ENCODE data around the gene THAP11. TPM values are rescaled to one million over a fixed set of nuclear protein-coding genes. Genes with fewer than 3 reads are reported as not detected.

Gene THAP11
- total and polyA plus RNA-seq, 10 donors = 19.9 to 80.7 (median 31.9) TPM

DNA sequence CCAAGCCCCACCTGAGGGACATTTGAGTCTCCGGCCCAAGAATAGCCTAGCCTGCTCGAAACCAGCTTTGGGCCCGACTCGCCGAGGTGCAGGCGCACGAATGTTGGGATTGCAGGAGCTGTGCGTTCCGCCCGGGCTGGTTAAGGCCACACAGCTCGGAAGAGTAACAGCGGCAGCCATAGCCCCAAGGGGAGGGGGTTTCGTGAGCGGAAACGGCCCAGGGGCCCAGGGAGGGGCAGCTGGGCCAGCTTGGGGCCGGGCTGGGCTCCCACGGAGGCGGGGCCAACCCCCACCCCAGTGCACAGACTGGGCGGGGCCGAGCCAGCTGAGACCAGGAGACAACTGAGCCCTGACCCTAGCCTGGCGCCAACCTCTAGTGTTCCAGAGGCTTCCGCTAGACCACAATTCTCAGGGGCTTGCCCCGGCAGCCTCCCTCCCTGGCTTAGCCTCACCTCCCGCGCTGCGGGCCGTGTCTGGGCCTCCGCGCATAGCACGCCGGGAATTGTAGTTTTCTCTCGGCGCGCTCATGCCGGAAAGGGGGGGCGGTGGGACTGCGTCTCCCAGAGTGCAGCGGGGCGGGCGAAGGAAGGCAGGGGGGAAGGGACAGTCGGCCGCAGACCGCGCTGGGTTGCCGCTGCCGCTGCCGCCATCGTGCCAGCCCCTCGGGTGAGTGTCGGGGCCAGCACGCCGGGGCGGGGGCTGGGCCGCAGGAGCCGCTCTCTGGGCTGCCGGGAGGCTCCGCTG is 4.4 kb downstream of the THAP11 start, which contains the start of gene NUTF2:
Gene NUTF2 (plus strand): TSS at position 614 of the 744 bp plus-strand sequence. CDS start 18,198 bp downstream, outside the sequence.
- H3K36me3 ChIP-seq = peaks cover 0 to 15% (median 0%) of the 10 kb centered on the region in 6 donors
- no peaks in the 10 kb centered on the region for H3K27me3 ChIP-seq (replicated peaks in 1 of 7)
- TF ChIP-seq POLR2A (IDR thresholded peaks at IDR 0.05) (peak in 2 of 3 donors; percentile 38 to 59), POLR2AphosphoS5 (IDR thresholded peaks at IDR 0.05) (peak; percentile 88 to 95 (median 91))
- TF ChIP-seq, protein P1, sequence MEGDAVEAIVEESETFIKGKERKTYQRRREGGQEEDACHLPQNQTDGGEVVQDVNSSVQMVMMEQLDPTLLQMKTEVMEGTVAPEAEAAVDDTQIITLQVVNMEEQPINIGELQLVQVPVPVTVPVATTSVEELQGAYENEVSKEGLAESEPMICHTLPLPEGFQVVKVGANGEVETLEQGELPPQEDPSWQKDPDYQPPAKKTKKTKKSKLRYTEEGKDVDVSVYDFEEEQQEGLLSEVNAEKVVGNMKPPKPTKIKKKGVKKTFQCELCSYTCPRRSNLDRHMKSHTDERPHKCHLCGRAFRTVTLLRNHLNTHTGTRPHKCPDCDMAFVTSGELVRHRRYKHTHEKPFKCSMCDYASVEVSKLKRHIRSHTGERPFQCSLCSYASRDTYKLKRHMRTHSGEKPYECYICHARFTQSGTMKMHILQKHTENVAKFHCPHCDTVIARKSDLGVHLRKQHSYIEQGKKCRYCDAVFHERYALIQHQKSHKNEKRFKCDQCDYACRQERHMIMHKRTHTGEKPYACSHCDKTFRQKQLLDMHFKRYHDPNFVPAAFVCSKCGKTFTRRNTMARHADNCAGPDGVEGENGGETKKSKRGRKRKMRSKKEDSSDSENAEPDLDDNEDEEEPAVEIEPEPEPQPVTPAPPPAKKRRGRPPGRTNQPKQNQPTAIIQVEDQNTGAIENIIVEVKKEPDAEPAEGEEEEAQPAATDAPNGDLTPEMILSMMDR (IDR thresholded peaks at IDR 0.05 in 8 of 11, conservative IDR thresholded peaks at IDR 0.05 in 3 of 11) = peak in 4 of 11 experiments; percentile 9 to 52 (median 23)
- H3K27ac ChIP-seq = peak within 1 kb of the TSS; percentile 75 to 100 (median 94)
- 0 to 1% (median 1%) methylated on average over 31 to 57 of the region's 57 CpGs for WGBS, 5 donors
- peaks cover 40 to 87% (median 67%) of the 10 kb centered on the region in 6 donors for H3K4me1 ChIP-seq
- DNase-seq = peak; percentile 99
- H3K4me3 ChIP-seq = peak within 1 kb of the TSS; percentile 61 to 100 (median 98)
- intact Hi-C loops (cut with DNase I; ENCODE audit: low total_unique reads) = loop anchor here (10.0 kb wide), 1 partner anchor 88 kb away; the partner anchor contains the start of genes CTRL and PSMB10
- H3K9me3 ChIP-seq = no peaks in the 10 kb centered on the region

DNA sequence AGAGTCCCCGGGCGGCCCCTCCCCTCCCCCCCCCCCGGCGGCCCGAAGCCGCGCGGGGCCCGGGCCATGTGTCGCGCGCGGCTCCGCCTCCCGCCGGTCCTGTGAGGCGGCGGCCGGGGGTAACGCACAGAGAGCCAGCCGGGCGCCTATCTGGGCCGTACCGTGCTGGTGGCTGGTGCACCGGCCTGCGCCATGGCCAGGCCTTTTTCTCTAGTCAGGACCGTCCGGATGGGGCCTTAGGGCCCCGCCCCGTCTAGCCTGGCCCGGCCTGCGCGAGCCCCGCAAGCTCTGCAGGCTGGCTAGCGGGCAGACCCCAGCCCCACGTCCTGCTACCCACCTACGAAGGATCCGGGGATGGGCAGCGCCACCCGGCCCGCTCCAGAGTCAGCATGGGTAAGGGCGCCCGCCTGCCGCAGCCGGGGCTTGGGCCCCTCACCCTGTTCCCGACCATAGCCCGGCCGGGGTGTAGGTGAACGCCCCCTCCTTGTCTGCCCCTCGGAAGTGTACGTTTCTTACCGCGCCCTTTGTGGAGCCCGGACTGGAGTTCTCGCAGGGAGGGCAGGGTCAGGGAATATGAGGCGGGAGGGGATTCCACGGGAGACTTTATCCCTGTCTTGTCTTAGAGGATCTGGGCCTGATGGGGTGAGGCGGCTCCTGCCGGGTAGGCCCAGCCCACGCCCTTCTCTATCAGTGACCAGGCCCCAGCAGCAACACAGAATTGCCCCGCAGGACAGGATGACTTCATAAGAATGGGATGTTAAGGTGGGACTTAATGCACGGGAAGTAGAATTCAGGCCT is 5.1 kb downstream of the THAP11 start, which contains the start of gene CENPT:
Gene CENPT (minus strand): TSS at position 630 of the 798 bp plus-strand sequence. CDS start 13,834 bp downstream, outside the sequence.
- no peak for TF ChIP-seq POLR2AphosphoS5 (IDR thresholded peaks at IDR 0.05)
- TF ChIP-seq, protein P1 (IDR thresholded peaks at IDR 0.05 in 8 of 11, conservative IDR thresholded peaks at IDR 0.05 in 3 of 11) = peak in 1 of 11 experiments; percentile 19
- Histone ChIP-seq H3K4me1 (peaks cover 40 to 91% (median 66%) of the 10 kb centered on the region in 6 donors), H3K4me3 (peak within 1 kb of the TSS; percentile 61 to 100 (median 98)), H3K27ac (peak within 1 kb of the TSS; percentile 75 to 100 (median 94)), H3K27me3 (replicated peaks in 1 of 7) (no peaks in the 10 kb centered on the region), H3K36me3 (peaks cover 0 to 15% (median 0%) of the 10 kb centered on the region in 6 donors), H3K9me3 (no peaks in the 10 kb centered on the region)
- no peak for DNase-seq
- intact Hi-C loops (cut with DNase I; ENCODE audit: low total_unique reads) = loop anchor here (10.0 kb wide), 1 partner anchor 88 kb away; the partner anchor contains the start of genes CTRL and PSMB10
- WGBS, 5 donors = 0 to 2% (median 1%) methylated on average over 16 to 62 of the region's 62 CpGs

DNA sequence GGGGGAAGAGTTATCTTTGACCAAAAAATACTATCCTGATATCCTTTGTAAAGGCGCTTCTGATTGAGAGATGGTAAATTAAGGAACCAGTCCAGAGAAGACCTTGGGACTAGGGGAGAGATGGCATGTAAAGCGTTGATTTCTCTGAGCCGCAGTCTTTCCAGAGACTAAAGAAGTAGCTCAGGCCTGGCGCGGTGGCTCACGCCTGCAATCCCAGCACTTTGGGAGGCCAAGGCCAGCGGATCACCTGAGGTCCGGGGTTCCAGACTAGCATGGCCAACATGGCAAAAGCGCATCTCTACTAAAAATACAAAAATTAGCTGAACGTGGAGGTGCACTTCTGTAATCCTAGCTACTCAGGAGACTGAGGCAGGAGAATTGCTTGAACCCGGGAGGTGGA is 6.0 kb downstream of the THAP11 start:
- Histone ChIP-seq H3K27me3 (replicated peaks in 1 of 7) (no peaks in the 10 kb centered on the region), H3K27ac (peak overlapping the region in 2 of 8 donors; percentile 95 to 100), H3K4me3 (peak overlapping the region; percentile 61 to 100 (median 98)), H3K36me3 (peaks cover 0 to 15% (median 0%) of the 10 kb centered on the region in 6 donors), H3K9me3 (no peaks in the 10 kb centered on the region), H3K4me1 (peaks cover 40 to 90% (median 60%) of the 10 kb centered on the region in 6 donors)
- intact Hi-C loops (cut with DNase I; ENCODE audit: low total_unique reads) = loop anchor here (10.0 kb wide), 1 partner anchor 87 kb away; the partner anchor contains the start of genes CTRL and PSMB10
- 76 to 90% (median 85%) methylated on average over 11 of the region's 11 CpGs for WGBS, 5 donors
- TF ChIP-seq POLR2A (IDR thresholded peaks at IDR 0.05) = no peak
- TF ChIP-seq POLR2AphosphoS5 (IDR thresholded peaks at IDR 0.05) = no peak
- TF ChIP-seq, protein P1 (IDR thresholded peaks at IDR 0.05 in 8 of 11, conservative IDR thresholded peaks at IDR 0.05 in 3 of 11) = no peak
- no peak for DNase-seq

Measured in spleen (tissue), 11 donors.